GM18507 (cell line): ENCODE results near the gene ALOXE3.

ENCODE experiments used
- DNase-seq: peaks from one replicate; pipeline ENCODE4 v3.0.0; 2011; ENCODE audit warnings: low read depth; ENCODE audit not compliant: insufficient read length; ENCODE audit errors: extremely low spot score
- FAIRE-seq: peaks from 2 replicates; lab custom pipeline; 2011; peaks lifted over from hg19 to GRCh38; lab: Jason Lieb, UNC

Gene ALOXE3

DNA sequence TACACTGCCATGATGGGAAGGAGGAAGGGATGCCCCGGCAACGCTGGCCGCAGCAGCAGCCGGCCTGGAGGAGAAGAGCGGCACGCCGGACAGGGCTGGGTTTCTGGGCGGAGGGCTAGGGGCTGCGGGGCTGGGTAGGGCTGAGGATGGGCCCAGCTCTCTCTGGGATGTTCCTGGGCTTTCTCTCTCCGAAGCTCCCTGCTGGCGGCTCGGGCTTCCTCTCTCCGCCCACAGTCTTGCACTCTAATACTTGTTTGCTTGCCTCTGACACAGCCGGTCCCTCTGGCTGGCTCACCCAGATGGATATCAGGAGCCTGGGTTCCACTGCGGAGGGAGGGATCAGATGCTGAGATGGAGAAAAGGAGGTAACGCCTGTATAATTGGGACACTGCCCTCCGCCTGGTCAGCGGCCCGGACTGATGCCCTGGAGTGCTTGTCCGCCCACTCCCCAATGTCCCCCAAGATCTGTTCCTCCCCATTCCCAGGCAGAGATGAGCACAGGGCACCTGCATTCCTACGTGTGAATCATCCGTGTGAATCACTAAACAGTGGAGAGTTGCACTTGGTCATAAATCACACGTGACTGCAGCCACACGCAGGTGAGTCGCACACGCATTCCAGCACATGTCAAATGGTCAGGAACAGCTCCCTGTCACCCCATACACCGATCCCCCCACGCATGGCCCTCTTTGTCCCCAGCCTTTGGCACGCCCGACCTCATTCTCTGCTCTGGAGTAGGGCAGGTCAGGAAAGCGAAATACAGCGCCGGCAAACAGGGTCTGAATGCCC, at the start of gene ALOXE3:
ALOXE3 (minus strand) TSS at position 535 of the 789 bp plus-strand sequence; CDS start at position 11, 524 bp downstream.
- FAIRE-seq (no peak), DNase-seq (no peak)

DNA sequence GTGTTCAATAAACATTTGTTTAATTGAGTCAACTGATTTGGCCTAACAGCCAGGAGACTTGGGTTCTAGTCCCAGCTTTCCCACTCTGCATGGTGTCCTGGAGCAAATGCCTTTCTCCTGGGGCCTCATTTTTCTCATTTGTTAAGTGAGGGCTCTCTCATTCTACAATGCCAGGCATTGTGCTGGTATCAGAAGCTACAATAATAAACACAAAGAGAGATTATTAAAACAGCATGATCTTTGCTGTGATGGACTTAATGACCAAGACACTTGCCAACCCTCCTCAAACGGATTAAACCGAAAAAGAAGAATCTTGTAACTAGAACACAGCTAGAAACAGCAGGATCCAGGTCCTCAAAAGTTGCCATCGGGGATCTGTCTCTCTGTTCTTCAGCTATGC, 49.2 kb upstream of the ALOXE3 start:
- no peak for DNase-seq

DNA sequence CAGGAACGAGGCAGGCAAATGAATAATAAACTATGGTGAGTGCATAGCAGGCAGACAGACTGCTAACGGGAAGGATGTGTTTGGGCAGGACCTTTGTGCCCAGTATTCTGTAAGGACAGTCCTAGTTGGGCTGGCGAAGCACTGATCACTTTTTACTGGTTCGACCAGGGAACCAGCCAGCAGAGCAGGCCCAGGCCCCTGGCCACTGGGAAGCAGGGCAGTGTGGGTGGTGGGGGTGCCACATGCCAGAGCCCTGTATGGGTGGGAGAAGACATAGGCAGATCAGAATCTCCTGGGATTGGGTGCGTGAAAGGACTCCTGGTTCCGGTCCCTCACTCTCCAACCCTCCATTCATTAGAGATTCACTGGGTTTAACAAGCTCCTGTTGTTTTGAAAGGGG, 48.4 kb upstream of the ALOXE3 start:
- FAIRE-seq (no peak), DNase-seq (no peak)

More for the DNA sequence above, 49.2 kb upstream of the ALOXE3 start:
- no peak for FAIRE-seq

DNA sequence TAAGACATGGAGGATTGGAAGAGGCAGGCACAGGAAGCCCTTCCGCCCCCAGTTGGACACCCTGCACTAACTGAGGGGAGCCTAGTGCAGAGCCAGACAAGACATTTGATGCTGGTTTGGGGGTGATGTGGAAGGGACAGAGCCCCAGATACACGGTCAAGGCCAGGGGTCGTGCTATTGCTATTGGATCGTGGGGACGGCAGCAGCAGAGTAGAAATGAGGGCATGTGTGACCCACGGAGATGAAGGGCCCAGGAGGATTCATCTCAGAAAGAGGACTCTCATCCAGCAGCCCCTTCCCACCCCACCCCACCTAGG, 46.5 kb upstream of the ALOXE3 start:
- DNase-seq (no peak), FAIRE-seq (no peak)

DNA sequence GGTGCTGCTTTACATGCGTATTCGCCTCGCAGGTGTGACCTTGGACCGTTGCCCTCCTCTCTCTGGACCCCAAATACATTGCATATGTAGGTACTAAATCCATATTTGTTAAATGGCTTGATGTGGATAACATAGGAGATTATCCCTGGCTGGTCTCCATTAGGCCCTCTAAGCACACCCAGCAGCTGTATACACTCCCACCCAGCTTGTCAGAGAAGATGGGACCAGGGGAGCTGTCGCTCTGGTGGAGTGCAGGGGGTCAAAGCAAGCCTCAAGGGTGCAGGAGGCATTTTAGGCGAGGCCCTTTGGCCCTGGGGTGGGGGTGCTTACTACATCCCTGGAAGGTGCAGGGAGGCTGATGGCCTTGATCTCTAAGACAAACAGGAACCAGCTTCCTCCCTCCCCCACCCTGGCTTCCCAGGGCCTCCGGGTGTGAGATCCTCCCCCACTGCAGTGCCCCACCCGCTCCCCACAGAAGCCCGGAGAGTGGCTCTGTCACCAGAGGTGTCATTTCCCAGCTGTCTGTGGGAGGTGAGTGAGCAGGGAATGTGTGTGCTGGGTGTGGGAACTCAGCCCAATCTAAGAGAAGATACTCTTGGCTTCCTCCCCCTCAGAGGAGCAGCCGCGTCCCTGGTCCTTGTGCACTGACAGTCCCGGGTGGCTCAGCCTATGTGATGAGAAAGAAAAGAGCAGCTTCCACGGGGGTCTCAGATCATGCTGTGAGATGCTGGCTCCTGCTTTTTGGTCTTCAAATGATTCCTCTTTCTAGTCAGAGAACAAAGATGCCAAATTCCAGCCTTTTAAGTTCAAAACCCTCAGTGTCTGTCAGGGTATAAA, 45.9 kb upstream of the ALOXE3 start:
- peak; percentile 72 for FAIRE-seq
- no peak for DNase-seq

DNA sequence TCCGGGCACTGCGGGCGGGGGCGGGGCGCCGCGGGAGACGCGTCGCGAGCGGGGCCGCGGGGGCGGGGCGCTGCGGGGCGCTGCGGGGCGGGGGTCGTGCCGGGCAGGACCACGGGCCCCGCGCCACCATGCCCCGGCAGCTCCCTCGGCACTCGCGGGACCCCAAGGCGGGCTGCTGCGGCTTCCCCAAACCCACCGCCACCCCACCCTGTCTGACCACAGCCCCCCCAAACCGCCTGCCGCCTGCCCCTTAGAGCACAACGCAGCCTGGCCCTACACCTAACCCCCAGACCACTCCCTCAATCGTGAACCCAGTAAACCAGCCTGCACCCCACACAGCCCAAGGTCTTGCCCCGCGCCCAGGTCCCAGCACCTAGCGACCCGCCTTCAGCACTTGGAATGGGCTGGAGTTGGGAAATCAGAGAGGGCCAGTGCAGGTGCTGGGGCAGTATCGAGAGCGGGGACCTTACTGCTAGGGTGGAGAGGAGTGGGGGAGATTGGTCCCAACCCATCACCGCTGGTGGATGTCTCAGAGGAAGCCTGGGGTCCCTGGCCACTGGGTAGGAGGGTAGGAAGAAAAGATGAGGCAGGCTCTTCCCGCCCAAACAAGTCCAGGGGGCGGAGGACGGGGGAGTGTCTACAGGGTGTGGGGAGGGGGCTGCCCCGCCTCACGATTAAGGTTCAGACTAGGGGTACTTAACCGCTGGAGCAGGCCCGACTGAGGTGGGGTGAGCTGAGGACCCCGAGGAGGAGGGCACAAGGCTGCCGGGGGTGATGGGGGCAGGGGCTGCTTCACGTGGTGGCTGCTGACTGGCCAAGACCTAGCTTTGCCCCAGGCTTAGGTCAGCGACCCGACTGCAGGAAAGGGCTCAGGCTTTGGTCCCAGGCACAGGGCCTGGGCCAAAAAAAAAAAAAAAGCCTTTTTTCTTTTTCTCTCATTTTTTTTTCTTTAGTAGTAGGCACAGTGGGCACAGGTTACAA, 45.0 kb upstream of the ALOXE3 start:
- DNase-seq, result no peak
- FAIRE-seq, result no peak

DNA sequence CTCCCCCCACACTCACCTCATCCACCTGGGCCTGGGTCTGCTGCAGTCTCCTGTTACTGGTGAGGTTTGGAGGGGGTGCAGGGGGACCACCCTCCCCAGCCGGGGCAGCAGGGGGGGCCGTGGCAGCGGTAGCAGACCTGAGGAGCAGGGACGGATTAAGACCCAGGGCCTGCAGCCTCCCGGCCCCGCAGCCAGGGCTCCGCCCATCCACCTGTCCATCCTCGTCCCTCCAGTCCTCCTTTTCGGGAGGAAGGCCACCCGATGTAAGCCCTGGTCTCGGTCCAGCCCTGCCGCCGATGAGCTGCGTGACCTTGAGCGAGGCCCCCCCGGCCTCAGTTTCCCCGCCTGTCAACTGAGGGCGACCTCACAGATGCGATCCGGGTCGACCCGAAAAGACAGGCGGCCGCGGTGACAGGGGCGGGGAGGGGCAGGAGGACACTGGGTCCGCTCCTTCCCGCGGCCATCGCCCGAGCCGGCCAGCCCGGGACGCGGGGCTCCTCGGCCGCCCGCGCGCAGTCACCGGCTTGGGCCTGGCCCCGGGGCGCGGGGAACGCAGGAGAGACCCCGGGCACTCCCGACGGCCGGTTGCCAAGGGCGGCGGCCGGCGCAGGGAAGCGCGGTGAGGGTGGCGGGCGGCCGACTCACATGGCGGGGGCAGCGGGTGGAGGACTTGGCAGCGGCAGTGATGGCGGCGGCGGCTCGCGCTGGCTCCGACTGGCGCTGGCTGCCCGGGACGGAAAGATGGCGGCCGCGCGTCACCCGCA, 44.1 kb upstream of the ALOXE3 start, which contains the start of gene VAMP2:
VAMP2 (minus strand) TSS at position 716 of the 764 bp plus-strand sequence; CDS start at position 647, 69 bp downstream.
- FAIRE-seq (no peak), DNase-seq (no peak)

DNA sequence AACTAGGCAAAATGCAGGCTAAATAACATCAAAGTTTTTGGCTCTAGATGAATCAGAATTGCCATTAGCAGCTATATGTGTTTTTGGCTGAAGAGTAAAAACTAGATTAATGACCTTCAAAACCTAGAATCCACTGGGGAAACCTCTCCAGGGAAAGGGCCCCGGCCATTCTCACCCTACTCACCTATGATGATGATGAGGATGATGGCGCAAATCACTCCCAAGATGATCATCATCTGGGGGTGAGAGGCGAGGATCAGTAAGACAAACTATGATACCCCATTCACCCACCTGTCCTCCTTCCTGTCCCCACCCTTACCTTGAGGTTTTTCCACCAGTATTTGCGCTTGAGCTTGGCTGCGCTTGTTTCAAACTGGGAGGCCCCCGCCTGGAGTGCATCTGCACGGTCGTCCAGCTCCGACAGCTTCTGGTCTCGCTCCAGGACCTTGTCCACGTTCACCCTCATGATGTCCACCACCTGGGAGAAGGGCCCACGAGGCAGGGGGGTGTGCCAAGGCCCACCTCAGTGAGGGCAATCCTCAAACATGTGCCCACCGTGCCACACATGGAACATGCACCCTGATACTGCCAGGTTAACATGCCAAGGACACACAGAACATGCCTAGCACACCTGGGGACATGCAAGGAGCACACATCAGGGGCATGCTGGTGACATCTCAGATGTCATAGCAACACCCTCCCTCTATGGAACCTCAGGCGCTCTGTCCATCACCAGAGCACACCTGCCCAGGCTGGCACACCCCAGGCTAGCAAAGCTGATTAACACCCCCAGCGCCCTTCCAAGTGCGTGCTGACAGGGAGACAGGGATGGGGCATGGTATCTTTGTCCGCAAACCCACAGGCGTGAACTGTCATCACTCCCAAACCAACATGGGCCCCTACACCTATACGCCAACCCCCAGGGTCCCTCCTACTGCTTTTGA, 43.2 kb upstream of the ALOXE3 start:
- FAIRE-seq, result no peak
- no peak for DNase-seq

DNA sequence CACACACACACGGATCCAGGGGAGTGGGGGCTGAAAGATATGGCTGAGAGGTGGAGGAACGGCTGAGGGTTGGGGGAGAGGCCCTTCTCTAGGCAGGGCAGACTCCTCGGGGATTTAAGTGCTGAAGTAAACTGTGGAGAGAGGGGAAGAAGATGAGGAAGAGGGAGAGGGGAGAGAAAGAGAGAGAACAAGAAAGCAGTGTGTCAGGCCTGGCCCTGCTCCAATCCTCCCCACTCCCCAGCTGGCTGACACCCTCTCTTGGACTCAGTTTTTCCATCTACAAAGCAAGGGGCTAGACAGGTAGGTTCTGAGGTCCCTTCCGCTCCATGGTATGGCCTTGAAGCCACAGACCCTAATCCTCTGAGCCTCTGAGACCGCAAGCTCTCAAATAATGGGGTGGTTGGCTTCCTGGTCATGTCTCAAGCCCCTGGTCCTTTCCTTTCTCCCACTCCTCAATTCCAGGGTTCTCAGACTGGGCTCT, 42.5 kb upstream of the ALOXE3 start:
- FAIRE-seq, result no peak
- no peak for DNase-seq

DNA sequence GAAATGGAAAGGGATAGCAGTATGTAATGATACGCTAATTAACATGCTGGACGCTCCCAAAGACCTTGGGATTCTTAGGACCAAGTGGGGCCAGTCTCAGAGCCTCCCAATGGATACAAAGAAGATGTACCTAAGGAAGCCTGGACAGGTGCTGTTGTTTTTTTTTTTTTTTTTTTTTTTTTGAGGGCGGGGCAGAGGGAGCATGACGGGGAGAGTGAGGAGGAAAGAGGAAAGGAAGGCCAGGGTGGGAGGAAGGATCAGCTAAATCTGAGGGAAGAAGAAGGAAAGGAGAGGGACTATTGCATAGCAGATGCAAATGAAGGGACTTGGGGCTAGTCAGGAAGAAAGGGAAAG, 41.9 kb upstream of the ALOXE3 start:
- FAIRE-seq (no peak), DNase-seq (no peak)

DNA sequence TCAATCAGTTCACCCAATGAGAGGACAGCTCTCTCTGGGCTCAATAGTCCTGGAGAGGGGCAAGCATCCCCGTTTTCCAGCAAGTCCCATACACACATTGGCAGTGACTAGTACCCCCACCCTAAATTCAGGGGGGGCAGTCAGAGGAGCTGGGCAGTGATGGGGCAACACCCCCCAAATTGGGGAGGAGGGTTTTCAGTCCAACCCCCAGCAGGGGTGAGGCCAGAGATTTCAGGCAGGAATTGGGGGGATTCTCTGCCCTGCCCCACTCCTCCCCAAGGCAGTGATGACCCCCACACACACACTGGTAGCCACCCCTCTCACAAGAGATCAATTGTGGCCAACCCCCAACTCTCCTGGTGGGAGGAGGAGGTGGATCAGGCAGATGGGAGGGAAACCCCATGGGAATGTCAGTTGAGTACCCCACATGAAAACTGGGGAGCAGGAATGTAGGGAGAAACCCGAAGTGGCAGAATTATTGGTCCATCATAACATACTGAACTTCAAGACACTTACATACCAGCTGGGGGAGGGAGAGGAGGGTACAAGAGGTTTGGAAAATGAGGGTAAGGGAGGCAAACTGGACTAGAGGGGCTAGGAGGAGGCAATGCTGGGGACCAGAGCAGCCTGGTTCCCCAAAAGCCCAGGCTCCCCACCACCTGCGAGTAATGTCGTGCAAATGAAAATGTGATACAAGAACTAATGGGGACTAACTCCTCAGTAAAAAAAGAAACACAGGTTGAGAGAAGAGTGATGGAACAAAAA, 41.3 kb upstream of the ALOXE3 start:
- FAIRE-seq (no peak), DNase-seq (no peak)

DNA sequence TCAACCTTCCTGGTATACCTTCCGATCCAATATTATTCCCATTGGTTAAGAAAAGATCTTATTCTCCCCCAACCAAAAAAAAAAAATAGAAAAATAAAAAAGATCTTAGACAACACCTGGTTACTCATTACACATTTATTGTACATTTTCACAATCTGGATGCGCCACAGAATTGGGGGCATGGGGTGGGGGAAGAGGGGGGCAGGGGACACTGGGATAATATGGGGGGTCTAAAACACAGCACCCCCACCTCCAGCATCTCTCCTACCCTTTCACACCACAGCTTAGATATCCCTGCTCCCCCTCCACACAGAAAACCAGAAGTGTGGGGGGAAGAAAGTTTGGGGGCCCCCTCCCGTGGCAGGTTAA, 40.7 kb upstream of the ALOXE3 start:
- no peak for FAIRE-seq
- DNase-seq, result no peak

DNA sequence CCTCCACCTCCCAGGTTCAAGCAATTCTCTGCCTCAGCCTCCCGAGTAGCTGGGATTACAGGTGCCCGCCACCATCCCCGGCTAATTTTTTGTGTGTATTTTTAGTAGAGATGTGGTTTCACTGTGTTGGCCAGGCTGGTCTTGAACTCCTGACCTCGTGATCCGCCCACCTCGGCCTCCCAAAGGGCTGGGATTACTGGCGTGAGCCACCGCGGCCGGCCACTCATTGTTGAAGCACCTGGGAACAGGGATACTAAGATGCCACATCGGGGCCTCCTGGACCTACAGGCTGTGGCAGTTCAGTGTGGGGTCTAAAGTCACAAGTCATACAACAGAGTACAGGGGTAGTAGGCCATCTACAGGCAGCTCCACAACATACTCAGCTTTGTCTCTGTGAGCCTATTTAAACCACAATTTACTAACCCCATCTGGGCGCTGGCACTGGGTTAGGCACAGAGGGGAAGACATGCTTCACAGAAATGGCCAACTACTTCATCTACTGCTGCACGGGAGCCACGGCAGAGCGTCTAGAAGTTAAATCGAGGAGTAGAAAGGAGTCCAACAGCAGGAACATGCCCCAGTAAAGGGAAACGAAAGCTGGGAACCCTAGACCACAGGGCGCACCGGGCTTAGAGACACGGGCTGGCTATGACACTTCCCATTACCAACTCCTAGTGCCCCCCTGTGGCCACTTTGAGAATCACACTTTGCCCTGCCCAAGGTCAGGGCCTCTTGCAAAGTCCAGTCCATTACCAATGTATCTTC, 40.1 kb upstream of the ALOXE3 start:
- FAIRE-seq, result peak; percentile 91
- no peak for DNase-seq

DNA sequence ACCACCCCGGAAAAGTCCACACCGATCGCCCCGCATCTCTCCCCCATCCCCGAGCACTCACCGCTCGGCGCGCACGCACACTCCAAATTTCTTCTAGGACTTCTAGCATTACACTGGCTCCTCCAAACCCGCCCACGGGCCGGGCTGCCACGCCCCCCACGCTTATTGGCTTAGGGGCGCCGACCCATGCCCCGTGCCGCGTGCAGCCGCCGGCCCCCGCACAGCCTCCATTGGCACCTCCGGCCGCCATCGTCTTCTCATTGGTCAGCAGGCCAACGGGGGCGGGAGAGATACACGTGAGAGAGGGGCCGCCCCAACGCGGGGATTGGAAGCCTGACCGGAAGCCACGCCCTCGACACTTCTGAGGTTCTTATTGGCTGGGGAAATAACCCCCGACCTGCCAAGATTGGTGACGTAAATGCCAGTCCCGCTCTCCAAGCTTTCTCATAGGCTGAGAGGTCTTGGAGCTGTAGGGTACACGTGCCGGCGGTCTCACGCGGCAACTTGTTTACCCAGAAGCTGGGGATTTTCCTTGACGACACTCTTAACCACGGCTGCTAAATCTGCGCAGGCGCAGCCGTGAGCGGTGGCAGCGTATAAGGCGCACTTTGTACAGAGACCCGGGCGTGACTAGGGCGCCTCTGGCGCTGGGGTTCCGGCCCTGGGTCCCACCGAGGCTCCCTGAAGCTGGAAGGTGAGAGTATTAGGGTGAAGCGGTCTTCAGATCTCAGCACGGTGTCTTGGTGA, 38.1 kb upstream of the ALOXE3 start:
- FAIRE-seq (peak; percentile 100), DNase-seq (peak; percentile 93)

DNA sequence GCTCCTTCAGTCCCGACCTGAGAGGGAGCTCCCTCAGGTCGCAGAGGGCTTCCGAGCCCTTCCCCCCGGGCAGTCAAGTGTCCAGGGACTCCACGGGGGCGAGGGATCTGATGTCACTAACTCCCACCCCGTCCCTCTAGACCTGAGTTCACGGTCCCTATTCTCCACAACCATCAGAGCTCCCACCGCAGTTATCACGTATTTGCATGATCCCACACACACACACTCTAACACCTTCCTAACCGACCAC, 37.6 kb upstream of the ALOXE3 start:
- DNase-seq (no peak), FAIRE-seq (no peak)
